CD4-positive, alpha-beta T cell (primary cell): Measurements from ENCODE around the gene GRIN2A. TPM values are rescaled to one million over a fixed set of nuclear protein-coding genes. Genes with fewer than 3 reads are reported as not detected.

Source experiments
- ATAC-seq: fragments of 200-7000 bp; cut with Tn5 transposase; one replicate; pipeline ENCODE4 v1.10.0; 2022; ENCODE audit warnings: mild to moderate bottlenecking; ENCODE audit not compliant: poor library complexity
- CTCF ChIA-PET: fragments of 350-600 bp; sonication (Branson Sonifier 250); formaldehyde crosslinking; loops from one replicate; lab custom pipeline; 2021; ENCODE audit warnings: antibody characterized with exemption, inconsistent platforms; lab: Charles Lee
- POLR2A ChIA-PET: fragments of 350-600 bp; sonication (Branson Sonifier 250); formaldehyde crosslinking; loops from one replicate; lab custom pipeline; 2021; ENCODE audit warnings: antibody characterized with exemption, inconsistent platforms; lab: Charles Lee
- DNase-seq, 14 experiments: peaks; one replicate each; pipeline ENCODE4 v3.0.0-alpha.2; 2013 to 2020; ENCODE audit warnings: mixed read lengths in 2 of 14
- H3K27ac ChIP-seq, 2 donors: one replicate each; pipeline versions ENCODE4 v1.5.1 to v1.7.0; 2013; ENCODE audit warnings: low read length in 2 of 2, low read depth in 1 of 2, mild to moderate bottlenecking in 1 of 2
- H3K27me3 ChIP-seq, 2 experiments: 1 replicate in 1 of 2; 2 replicates in 1 of 2; pipeline versions ENCODE4 v1.6.1 to v1.7.0; 2013; ENCODE audit warnings: low read length in 2 of 2, control low read depth in 1 of 2, mild to moderate bottlenecking in 1 of 2, moderate library complexity in 1 of 2; ENCODE audit not compliant: insufficient read depth in 2 of 2, control insufficient read depth in 1 of 2
- H3K36me3 ChIP-seq: one replicate; pipeline ENCODE4 v1.6.1; 2013; ENCODE audit warnings: low read length, control low read depth; ENCODE audit not compliant: insufficient read depth
- H3K4me1 ChIP-seq: one replicate; pipeline ENCODE4 v1.6.1; 2013; ENCODE audit warnings: low read length, control low read depth; ENCODE audit not compliant: insufficient read depth
- H3K4me3 ChIP-seq: one replicate; pipeline ENCODE4 v1.5.1; 2013; ENCODE audit warnings: mild to moderate bottlenecking, low read length, moderate library complexity
- H3K9me3 ChIP-seq, 2 experiments: 1 replicate in 1 of 2; 2 replicates in 1 of 2; pipeline versions ENCODE4 v1.6.1 to v1.7.0; 2013; ENCODE audit warnings: low read length in 2 of 2, mild to moderate bottlenecking in 2 of 2, control low read depth in 1 of 2, moderate library complexity in 1 of 2; ENCODE audit not compliant: control insufficient read depth in 1 of 2, insufficient read depth in 1 of 2
- H3K27ac Mint-ChIP-seq: one replicate; pipeline ENCODE4 v1.8.0; 2020; ENCODE audit warnings: mixed read lengths
- H3K27me3 Mint-ChIP-seq: one replicate; pipeline ENCODE4 v1.8.0; 2021; ENCODE audit warnings: mixed read lengths
- H3K36me3 Mint-ChIP-seq: one replicate; pipeline ENCODE4 v1.8.0; 2021; ENCODE audit warnings: low read depth, mixed read lengths
- H3K4me1 Mint-ChIP-seq: one replicate; pipeline ENCODE4 v1.8.0; 2021; ENCODE audit warnings: low read depth, mixed read lengths
- H3K4me3 Mint-ChIP-seq: one replicate; pipeline ENCODE4 v1.8.0; 2020; ENCODE audit warnings: mild to moderate bottlenecking, mixed read lengths
- H3K9me3 Mint-ChIP-seq: one replicate; pipeline ENCODE4 v1.8.0; 2020; ENCODE audit warnings: mixed read lengths
- intact Hi-C, 2 experiments: fragments of 100-400 bp; cut with DNase I in 1 of 2; cut with micrococcal nuclease in 1 of 2; formaldehyde crosslinking; loops; one replicate each; pipeline versions ENCODE4 v1.15.1 to v1.9.0; 2023 to 2025; cut with DNase I, micrococcal nuclease
- total RNA-seq, 174 experiments: library from RNA in 2 of 174; stranded (reverse) in 2 of 174; gene quantifications; one replicate each; pipeline ENCODE4 v1.2.3 and lab custom pipeline; 2021 to 2026
- TF ChIP-seq, protein P1 (sequence below): fragments of 200-600 bp; IDR thresholded peaks from one replicate; pipeline ENCODE4 v1.8.0; 2022; ENCODE audit warnings: antibody characterized with exemption, mild to moderate bottlenecking

Gene GRIN2A
- total RNA-seq, 2 experiments from 2014 or later = not detected

DNA sequence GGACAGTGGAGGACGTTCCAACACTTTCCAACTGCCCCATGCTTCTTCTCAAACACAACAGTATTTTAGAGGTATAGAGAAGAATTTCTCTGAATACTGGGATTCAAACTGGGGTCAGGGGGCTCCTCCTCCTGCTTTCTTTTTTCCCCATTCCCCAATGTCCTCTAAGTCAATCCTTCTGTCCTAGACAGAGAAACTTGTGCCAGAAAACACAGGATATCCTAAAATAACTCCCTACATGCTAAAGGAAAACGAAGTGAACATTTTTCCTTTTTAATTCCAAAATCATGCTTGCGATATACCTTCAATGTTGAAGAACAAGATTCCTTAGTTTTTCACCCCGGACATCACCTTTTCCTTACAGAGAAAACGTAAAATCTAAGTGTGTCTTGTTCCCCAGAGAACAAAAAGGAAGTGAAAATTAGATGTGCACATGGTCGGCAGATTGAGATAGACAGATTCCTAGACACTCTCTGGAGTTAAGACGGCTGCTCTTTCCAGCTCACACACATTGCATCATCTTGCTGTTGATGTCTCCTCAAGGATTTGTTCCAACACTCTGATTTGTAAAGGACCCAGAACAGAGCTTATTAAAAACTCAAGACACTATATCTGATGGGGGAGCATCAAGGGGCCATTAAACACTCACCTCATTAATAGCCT lies 228.2 kb downstream of the GRIN2A start:
- POLR2A ChIA-PET = no interaction called here
- no peak for DNase-seq
- intact Hi-C loops = no loop called here
- peaks cover 6% of the 10 kb centered on the region for H3K27me3 Mint-ChIP-seq
- no peaks in the 10 kb centered on the region for H3K36me3 ChIP-seq
- CTCF ChIA-PET = no interaction called here
- TF ChIP-seq, protein P1, sequence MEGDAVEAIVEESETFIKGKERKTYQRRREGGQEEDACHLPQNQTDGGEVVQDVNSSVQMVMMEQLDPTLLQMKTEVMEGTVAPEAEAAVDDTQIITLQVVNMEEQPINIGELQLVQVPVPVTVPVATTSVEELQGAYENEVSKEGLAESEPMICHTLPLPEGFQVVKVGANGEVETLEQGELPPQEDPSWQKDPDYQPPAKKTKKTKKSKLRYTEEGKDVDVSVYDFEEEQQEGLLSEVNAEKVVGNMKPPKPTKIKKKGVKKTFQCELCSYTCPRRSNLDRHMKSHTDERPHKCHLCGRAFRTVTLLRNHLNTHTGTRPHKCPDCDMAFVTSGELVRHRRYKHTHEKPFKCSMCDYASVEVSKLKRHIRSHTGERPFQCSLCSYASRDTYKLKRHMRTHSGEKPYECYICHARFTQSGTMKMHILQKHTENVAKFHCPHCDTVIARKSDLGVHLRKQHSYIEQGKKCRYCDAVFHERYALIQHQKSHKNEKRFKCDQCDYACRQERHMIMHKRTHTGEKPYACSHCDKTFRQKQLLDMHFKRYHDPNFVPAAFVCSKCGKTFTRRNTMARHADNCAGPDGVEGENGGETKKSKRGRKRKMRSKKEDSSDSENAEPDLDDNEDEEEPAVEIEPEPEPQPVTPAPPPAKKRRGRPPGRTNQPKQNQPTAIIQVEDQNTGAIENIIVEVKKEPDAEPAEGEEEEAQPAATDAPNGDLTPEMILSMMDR = no peak
- no peaks in the 10 kb centered on the region for H3K36me3 Mint-ChIP-seq
- no peak overlapping the region for H3K27ac Mint-ChIP-seq
- H3K9me3 Mint-ChIP-seq = peaks cover 3% of the 10 kb centered on the region
- no peak overlapping the region for H3K27ac ChIP-seq
- H3K4me3 Mint-ChIP-seq = no peak overlapping the region
- H3K9me3 ChIP-seq = no peaks in the 10 kb centered on the region
- no peak for ATAC-seq
- H3K4me3 ChIP-seq = no peak overlapping the region
- no peaks in the 10 kb centered on the region for H3K4me1 ChIP-seq
- no peaks in the 10 kb centered on the region for H3K4me1 Mint-ChIP-seq
- no peaks in the 10 kb centered on the region for H3K27me3 ChIP-seq

DNA sequence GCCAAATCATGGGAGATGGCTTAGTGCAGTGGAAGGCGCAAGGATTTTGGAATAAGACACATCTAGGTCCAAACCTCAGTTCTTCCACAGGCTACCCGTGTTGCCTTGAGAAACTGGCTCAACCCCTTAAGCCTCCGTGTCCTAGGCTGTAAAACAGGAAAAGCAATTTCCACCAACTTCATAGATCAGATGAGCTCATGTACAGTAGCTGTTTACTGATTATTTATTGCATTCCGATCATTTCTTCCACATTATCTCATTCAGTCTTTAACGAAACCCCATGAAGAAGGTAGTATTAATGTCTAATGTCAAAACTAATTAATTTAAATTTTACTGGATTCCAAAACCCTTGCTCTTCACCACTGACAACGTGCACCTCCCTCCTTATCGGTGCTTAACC lies 231.6 kb downstream of the GRIN2A start:
- H3K27ac Mint-ChIP-seq = no peak overlapping the region
- POLR2A ChIA-PET = no interaction called here
- no peaks in the 10 kb centered on the region for H3K36me3 ChIP-seq
- intact Hi-C loops = no loop called here
- H3K4me3 Mint-ChIP-seq = no peak overlapping the region
- DNase-seq = no peak
- no peak overlapping the region for H3K27ac ChIP-seq
- TF ChIP-seq, protein P1 = no peak
- H3K36me3 Mint-ChIP-seq = no peaks in the 10 kb centered on the region
- H3K9me3 Mint-ChIP-seq = peaks cover 3% of the 10 kb centered on the region
- no peaks in the 10 kb centered on the region for H3K4me1 Mint-ChIP-seq
- no peaks in the 10 kb centered on the region for H3K27me3 Mint-ChIP-seq
- CTCF ChIA-PET = no interaction called here
- H3K4me3 ChIP-seq = no peak overlapping the region
- H3K9me3 ChIP-seq = peaks cover 0 to 4% of the 10 kb centered on the region in 2 experiments
- no peaks in the 10 kb centered on the region for H3K27me3 ChIP-seq
- ATAC-seq = no peak
- H3K4me1 ChIP-seq = no peaks in the 10 kb centered on the region

DNA sequence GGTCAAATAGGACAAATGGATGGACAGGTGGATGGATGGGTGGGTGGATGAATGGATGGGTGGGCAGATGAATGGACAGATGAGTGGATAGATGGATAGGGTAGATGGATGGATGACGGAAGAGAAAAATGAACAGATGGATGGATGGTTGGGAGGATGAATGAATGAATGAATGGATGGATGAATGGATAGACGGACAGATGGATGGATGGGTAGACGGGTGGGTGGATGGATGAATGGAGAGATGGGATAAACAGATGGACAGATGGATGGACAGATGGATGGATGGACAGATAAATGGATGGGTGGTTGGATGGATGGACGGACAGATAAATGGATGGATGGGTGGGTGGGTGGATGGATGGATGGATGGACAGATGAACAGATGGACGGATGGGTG lies 232.8 kb downstream of the GRIN2A start:
- DNase-seq (no peak), ATAC-seq (no peak)
- no peak overlapping the region for H3K4me3 ChIP-seq
- H3K27ac ChIP-seq = no peak overlapping the region
- no peaks in the 10 kb centered on the region for H3K27me3 ChIP-seq
- TF ChIP-seq, protein P1 = no peak
- H3K9me3 ChIP-seq = peaks cover 0 to 4% of the 10 kb centered on the region in 2 experiments
- CTCF ChIA-PET = no interaction called here
- H3K36me3 ChIP-seq = no peaks in the 10 kb centered on the region
- Mint-ChIP-seq H3K27me3 (no peaks in the 10 kb centered on the region), H3K36me3 (no peaks in the 10 kb centered on the region), H3K4me1 (no peaks in the 10 kb centered on the region), H3K9me3 (peaks cover 3% of the 10 kb centered on the region), H3K4me3 (no peak overlapping the region), H3K27ac (no peak overlapping the region)
- intact Hi-C loops = no loop called here
- POLR2A ChIA-PET = no interaction called here
- no peaks in the 10 kb centered on the region for H3K4me1 ChIP-seq
